M059J (cell line): ENCODE measurements around the gene ANKLE2. TPM values are rescaled to one million over a fixed set of nuclear protein-coding genes. Genes with fewer than 3 reads are reported as not detected.
"Not testable (repeated sequence)": the region's sequence is repeated elsewhere in the genome, so short reads cannot be mapped to it uniquely, and the experiment has no call there.

Source experiments
- DNase-seq: peaks from one replicate; pipeline ENCODE4 v3.0.0-alpha.2; 2012; ENCODE audit warnings: low read depth
- total RNA-seq: library from RNA; depleted of rRNA; stranded (reverse); fragments of >200 nt; shearing (Covaris generic); gene quantifications from 2 replicates; pipeline ENCODE4 v1.2.3, GENCODE V29; 2014

The ANKLE2 gene
- total RNA-seq, 1 experiment from 2014 or later, result 57.4 TPM

- DNase-seq, result no peak
These were observed 41.7 kb downstream of the ANKLE2 start for GRCh38 chr12:132719954-132720324.

DNA sequence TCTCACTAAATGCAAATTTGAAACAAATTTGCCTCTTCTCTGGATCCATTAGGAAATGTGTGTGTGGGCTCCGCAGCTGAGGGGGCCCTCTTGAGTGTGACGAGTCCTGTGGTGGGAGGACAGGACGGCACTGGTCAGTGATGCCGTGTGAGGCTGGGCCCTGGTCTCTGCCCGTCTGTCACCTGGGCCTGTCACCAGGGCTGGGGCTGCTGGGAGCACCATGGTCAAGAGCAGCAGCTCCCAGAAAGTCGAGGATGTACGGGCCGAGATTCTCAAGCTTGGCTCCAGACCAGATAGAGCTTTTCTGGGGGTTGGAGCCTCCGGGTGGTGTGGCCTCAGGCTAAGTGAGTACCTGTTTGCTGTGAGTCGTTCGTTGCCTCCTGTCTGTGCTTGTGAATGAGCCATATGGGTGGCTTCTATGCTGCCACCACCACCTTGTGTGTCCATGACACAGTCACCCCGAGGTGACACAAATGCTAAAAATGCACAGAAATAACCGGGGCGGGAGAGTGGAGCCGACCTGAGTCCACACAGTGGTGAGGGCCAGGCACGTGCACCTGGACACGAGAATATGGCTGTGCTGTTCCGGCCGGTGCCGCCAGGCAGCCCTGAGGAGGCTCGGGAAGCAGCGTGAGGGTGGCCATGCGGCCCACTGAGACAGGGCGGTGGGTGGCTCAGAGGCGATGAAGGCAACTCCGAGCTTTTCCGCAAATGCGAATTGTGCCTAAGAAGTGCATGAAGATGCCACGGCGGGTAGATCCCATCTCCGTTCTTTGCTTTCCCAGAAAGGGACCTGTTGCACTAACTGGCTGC, 42.3 kb downstream of the ANKLE2 start:
- DNase-seq, result peak; percentile 49

- DNase-seq, result no peak
These were observed 43.0 kb downstream of the ANKLE2 start for GRCh38 chr12:132718644-132719043.

DNA sequence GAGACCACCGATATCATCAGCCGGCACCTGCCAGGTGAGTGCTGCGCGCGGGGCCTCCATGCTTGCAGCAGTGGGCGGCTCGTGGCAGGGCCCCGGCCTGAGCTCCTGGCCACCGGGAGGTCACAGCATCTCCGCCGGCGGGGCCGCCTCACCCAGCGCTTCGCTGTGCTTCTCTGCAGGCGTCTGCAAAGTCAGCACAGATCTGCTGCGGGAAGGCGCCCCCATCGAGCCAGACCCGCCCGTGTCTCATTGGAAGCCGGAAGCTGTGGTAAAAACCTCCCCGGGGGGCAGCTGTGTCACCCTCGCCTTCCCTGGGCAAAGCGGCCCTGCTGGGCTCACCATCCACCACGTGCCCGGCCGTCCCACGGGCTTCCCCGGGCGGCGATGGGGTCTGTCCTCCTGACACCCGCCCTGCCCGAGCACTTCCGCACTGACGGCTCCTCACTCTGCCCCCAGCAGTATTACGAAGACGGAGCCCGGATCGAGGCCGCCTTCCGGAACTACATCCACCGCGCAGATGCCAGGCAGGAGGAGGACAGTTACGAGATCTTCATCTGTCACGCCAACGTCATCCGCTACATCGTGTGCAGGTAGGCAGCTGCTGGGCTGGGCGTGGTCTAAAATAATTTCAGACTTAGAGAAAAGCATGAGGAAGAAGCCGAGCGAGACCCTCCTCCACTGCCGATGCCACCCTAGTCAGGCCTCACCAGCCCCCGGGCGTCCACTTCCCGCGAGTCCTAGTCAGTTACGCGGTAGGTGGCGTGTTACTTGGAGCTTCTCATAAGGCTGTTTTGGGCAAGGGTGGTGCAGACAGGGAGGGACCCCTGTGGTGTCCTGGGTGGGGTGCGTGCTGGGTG, 43.9 kb downstream of the ANKLE2 start:
- DNase-seq, result no peak

DNA sequence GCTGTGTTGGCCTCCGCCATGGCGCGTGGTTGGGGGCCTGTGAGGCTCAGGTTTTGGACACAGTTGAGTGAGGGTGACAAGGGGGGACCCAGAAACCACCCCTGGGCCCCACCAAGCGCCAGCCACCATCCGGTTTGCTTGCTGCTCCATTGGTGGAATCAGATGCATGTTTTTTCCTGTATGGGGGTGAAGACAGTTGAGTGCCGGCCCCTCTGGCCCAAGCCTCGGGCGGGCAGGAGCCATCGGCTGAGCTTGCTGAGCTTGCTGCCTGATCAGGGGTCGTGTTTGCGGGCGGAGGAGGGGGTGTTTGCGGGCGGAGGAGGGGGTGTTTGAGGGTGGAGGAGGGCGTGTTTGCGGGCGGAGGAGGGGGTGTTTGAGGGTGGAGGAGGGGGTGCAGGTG, 44.6 kb downstream of the ANKLE2 start:
- no peak for DNase-seq

DNA sequence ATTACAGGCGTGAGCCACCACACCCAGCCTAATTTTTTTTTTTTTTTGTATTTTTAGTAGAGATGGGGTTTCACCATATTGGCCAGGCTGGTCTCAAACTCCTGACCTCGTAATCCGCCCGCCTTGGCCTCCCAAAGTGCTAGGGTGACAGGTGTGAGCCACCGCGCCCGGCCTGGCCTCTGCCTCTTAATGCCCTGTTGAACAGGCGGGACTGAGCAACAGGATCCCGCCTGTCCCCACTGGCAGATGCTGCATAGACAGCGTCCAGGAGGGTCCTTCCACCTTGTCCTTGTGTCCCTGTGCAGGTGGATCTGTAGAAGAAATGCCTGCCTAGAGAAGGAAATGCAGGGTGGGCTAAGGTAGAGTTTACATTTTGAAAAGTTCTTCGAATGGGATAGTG, 45.3 kb downstream of the ANKLE2 start:
- no peak for DNase-seq

GRCh38 chr12:132715874-132716273, 45.8 kb downstream of the ANKLE2 start:
- DNase-seq, result no peak

GRCh38 chr12:132713123-132713522, 48.5 kb downstream of the ANKLE2 start:
- no peak for DNase-seq

- DNase-seq, result no peak
These were observed 50.4 kb downstream of the ANKLE2 start for GRCh38 chr12:132711080-132711843.

DNA sequence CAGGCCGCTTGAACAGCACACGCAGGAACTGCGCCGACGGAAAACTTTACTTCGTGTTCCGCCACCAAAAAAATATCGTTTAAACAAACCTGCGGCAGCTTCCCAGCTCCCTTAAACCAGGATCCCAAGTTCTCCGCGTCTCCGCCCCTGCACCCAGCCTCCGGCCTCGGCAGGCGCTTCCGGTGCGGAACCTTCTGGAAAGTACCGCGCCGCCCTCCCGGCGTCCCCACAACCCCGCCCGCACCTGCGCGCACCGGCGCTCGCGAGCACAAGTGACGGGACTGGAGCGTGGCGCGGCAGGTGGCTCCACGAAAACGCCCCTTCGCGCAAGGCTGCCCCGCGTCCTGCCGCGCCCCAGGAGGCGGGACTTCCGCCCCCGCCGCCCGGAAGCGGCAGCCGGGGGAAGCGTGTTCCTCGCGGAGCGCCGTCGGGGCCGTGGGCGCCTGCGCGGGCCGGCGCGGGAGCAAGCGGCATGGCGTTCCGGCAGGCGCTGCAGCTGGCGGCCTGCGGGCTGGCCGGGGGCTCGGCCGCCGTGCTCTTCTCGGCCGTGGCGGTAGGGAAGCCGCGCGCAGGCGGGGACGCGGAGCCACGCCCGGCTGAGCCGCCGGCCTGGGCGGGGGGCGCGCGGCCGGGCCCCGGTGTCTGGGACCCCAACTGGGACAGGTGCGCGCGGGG, 51.1 kb downstream of the ANKLE2 start, which contains the start of gene PGAM5:
Gene PGAM5, plus strand, starts transcription at position 438 of the 675 bp plus-strand sequence. Its CDS starts 35 bp downstream, at position 473.
- peak; percentile 83 for DNase-seq

- DNase-seq, result no peak
These were observed 51.6 kb downstream of the ANKLE2 start for GRCh38 chr12:132710043-132710404.

GRCh38 chr12:132708150-132708549, 53.5 kb downstream of the ANKLE2 start:
- no peak for DNase-seq

DNA sequence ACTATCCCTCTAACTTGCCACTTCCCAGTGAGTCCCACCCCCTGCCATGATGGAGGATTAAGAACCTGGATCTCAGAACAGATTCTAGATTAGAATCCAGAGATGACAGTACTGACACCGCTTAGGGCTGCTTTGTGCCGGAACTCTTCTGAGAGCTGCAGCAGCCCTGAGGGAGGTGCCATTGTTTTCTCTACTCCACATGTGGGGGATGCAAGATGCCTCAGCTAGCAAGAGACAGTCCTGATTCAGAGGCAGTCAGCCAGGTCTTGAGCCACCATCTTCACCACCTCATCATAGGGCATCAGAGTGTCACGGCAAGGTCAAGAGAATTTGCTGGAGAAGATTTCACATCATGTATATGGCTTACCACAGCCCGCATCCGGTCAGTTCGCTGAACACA, 54.4 kb downstream of the ANKLE2 start:
- no peak for DNase-seq

DNA sequence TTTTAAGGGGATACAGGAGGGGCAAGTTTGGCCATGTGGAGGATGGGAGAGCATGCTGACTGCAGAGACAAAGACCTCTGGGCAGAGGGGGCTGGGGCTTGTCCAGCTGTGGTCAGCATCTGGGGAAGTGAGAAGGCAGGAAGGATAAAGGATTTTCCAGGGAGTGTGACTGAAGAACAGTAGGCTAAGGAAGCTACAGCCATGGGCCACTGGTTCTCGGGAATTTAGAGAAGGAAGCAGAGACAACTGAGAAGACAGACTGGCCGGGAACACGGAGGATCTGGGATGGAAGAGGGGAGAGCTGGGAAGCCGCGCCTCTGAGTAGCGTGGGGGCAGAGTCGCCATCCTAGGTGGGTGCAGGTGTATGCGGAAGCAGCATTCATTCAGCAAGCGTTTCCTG, 58.0 kb downstream of the ANKLE2 start:
- no peak for DNase-seq

DNA sequence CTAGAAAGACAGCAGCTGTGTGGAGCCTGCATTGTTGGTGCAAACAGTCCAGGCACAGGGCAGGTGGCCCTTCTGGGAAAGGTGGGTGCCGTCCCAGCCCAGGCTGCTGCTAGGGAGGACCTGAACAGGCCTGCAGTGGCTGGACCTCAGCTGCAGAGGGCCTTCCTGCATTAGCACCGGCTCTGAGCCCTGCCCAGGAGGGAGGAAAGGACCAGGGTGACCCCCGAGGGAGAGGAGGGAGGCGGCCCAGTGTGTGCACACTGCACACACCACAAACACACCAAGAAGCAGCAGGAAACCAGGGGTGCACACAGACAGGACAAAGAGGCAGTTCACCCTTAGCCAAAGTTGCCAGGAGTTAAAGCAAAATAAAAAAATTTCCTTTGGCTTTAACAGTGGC, 59.0 kb downstream of the ANKLE2 start:
- no peak for DNase-seq

GRCh38 chr12:132700212-132700822, 61.3 kb downstream of the ANKLE2 start:
- peak; percentile 66 for DNase-seq

- no peak for DNase-seq
These were observed 63.3 kb downstream of the ANKLE2 start for GRCh38 chr12:132698341-132698740.

DNA sequence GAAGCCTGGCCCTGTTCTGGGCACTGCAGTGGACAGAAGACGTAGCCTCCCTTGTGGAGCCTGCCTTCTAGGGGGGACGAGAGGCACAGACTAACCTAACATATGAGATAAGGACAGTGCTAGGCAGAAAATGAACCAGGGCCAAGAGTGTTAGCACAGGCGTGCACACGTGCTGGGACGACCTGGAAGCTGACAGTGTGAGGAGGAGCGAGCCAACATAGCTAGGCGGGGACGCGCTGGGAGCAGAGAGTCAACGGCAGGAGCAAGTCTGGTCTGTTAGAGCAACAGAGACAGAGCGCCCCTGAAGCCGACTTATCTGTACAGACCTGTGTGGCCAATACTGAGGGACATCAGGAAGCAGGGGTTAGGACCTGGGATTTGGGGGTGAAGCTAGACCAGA, 66.2 kb downstream of the ANKLE2 start:
- no peak for DNase-seq

GRCh38 chr12:132694888-132695287, 66.7 kb downstream of the ANKLE2 start:
- DNase-seq, result not testable (repeated sequence)

DNA sequence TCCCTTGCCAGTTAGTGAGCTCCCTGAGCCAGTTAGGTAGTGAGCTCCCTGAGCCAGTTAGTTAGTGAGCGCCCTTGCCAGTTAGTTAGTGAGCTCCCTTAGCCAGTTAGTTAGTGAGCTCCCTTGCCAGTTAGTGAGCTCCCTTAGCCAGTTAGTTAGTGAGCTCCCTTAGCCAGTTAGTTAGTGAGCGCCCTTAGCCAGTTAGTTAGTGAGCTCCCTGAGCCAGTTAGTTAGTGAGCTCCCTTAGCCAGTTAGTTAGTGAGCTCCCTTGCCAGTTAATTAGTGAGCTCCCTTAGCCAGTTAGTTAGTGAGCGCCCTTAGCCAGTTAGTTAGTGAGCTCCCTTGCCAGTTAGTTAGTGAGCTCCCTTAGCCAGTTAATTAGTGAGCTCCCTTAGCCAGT, 69.6 kb downstream of the ANKLE2 start:
- DNase-seq, result not testable (repeated sequence)

GRCh38 chr12:132690112-132690511, 71.5 kb downstream of the ANKLE2 start:
- DNase-seq, result no peak
